Endometrial microvascular endothelial cells (primary cell): ENCODE measurements around the gene B4GALT3. TPM values are rescaled to one million over a fixed set of nuclear protein-coding genes. Genes with fewer than 3 reads are reported as not detected.

Source experiments
- in situ Hi-C: cut with HindIII; loops from 2 replicates; pipeline ENCODE4 v1.10.0; 2017; ENCODE audit warnings: low sequenced_read_pairs, low pct_unique_long_range_greater_than_20kb; ENCODE audit errors: inconsistent ontology term
- total RNA-seq: library from RNA; depleted of rRNA; stranded (reverse); fragments of >200 nt; gene quantifications from one replicate; pipeline ENCODE4 v1.2.3, GENCODE V29; 2015; ENCODE audit errors: inconsistent ontology term

The B4GALT3 gene
- total RNA-seq, 1 donor from 2014 or later: 46.3 TPM

DNA sequence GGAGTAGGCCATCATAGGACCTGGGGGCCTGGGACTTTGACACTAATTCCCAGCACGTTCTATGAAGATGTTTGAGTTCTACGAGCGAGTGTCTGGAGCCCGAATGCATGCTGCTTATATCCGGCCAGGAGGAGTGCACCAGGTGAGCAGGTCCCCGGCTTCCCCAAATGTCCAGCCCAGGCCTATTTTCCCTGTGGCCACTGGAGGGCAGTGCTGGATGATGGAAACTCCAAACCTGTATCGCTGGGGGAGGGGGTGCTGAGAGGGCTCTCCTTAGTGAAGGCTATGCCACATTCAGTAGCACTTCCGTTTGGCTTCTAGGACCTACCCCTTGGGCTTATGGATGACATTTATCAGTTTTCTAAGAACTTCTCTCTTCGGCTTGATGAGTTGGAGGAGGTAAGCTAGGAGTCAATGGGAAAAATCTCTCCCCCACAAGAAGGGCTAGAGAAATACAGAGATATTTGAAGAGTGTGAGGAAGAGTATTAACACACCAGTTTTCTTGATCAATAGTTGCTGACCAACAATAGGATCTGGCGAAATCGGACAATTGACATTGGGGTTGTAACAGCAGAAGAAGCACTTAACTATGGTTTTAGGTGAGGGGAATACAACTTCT lies 32.6 kb upstream of the B4GALT3 start:
- in situ Hi-C loops: loop anchor here (25.0 kb wide), 1 partner anchor 152 kb away; the partner anchor contains the start of gene CFAP126

GRCh38 chr1:161207173-161207572 lies 29.9 kb upstream of the B4GALT3 start:
- in situ Hi-C loops: loop anchor here (25.0 kb wide), 1 partner anchor 155 kb away; the partner anchor contains the start of gene CFAP126

DNA sequence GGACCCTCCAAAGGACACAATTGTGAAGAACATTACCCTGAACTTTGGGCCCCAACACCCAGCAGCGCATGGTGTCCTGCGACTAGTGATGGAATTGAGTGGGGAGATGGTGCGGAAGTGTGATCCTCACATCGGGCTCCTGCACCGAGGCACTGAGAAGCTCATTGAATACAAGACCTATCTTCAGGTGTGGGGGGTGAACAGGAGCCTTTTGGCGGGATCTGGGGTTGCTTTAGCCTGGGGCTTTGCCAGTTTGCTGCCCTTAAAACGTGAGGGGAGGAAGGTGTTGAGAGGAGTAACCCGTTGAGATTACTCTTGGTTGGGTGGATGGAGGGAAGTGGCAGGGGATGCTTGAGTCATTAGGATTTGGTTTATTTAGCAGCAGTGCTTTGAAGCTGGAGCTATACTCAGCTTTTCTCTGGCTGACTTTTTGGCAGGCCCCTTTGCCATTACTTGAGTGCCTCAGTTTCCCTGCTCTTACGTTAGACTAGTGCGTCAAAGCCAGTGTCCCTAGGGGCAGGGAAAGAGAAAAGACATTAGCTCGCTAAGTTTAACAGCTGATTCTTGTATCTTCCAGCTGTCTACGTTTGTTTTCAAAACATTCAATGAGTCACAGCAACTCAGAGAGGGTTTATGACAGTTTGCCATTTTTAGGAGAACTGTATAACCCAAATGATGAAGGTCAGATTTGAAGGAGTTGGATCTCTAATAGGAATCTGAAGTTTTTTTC lies 29.3 kb upstream of the B4GALT3 start:
- in situ Hi-C loops: loop anchor here (25.0 kb wide), 1 partner anchor 156 kb away; the partner anchor contains the start of gene CFAP126

- in situ Hi-C loops: loop anchor here (25.0 kb wide), 1 partner anchor 160 kb away; the partner anchor contains the start of gene CFAP126
These were observed 24.8 kb upstream of the B4GALT3 start, which contains the start of gene NDUFS2 for GRCh38 chr1:161201836-161202712. NDUFS2 (plus strand) TSS chr1:161202367; CDS start chr1:161202386, 19 bp downstream.

DNA sequence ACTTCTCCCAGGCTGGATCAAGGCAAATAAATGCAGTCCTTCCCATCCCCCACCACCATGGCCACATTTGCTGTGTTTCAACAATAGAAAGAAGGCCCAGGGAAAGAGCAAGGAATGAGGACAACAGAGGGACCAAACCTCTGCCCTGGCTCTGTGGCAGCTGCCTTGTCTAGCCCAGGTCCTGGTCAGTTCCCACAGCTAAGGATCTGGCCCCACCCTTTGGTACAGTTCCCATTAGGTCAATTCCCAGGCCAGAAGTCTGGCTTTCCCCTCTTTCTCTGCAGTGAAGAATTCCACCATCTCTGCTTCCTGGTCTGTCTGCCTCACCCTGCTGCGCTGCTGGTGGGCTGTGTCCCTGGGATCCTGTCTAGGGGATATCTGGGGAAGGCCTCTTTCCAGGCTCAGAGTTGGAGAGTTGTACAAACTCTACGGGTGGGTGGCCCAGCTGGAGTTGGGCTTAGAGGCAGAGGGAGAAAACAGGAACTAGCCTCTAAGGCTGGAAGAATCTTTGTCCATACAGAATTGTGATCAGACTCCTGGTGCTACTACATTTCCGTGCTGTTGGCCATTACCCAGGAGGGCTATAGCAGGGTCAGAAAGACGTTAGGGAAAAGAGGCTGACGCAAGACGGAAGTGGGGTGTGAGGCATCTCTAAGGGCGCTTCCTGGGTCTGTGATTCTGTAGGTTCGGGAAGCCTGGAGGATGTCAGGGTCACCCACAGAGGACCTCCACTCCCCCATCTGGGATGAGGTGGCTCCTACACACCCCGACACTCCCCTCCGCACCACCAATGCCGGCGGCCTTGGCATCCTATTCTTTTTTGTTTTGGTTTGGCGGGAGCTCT lies 23.9 kb upstream of the B4GALT3 start:
- in situ Hi-C loops: loop anchor here (25.0 kb wide), 1 partner anchor 161 kb away; the partner anchor contains the start of gene CFAP126

- in situ Hi-C loops: loop anchor here (25.0 kb wide), 1 partner anchor 162 kb away; the partner anchor contains the start of gene CFAP126
These were observed 23.2 kb upstream of the B4GALT3 start for GRCh38 chr1:161200421-161200991.

GRCh38 chr1:161199506-161200139 lies 22.3 kb upstream of the B4GALT3 start:
- in situ Hi-C loops: loop anchor here (25.0 kb wide), 1 partner anchor 163 kb away; the partner anchor contains the start of gene CFAP126

- in situ Hi-C loops: no loop called here
These were observed 21.7 kb upstream of the B4GALT3 start, which contains the start of gene ADAMTS4 for GRCh38 chr1:161198897-161199431. ADAMTS4 (minus strand) TSS chr1:161199054; CDS start chr1:161198627, 427 bp downstream.

GRCh38 chr1:161198194-161198896 lies 21.0 kb upstream of the B4GALT3 start:
- in situ Hi-C loops: no loop called here

GRCh38 chr1:161197560-161198193 lies 20.4 kb upstream of the B4GALT3 start:
- in situ Hi-C loops: no loop called here

DNA sequence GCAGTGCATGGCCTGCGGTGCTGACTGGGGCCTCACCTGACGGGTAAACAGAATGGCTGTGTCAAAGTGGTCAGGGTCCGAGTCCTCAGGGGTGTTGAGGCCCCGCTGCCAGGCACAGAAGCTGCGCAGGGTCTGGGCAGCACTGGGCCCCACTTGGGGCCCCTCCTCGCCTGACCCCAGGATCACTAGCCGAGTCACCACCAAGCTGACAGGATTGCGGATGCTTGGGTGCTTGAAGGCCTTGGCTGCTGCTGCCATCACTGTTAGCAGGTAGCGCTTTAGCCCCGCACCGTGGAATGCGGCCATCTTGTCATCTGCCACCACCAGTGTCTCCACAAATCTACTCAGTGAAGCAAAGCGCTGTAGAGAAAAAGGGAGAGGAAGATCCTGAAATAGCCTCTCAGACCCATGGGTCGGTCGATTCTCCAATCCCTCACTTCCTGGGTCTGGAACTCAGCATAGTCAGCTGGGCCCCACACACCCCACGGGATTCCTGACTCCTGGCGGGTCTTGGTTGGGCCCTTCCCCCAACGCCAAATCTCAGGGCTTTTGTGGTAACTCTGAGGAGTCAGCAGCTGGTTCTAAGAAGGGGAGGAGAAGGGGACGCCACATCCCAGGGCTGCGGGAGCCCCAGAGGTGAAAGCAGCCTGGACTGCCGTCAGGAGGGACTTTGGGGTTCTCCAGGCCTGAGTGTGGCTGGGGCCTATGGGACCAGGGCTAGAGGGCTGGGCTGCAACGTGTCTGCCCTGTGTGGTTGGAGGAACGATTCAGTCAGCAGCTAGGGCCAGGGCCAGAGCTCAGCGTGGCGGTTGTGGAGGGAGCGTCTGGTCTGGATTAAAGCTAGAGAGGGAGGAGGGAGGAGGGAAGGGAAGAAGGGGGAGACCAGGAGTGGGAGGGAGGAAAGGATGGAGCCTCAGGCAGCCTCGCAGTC lies 19.5 kb upstream of the B4GALT3 start:
- in situ Hi-C loops: no loop called here

DNA sequence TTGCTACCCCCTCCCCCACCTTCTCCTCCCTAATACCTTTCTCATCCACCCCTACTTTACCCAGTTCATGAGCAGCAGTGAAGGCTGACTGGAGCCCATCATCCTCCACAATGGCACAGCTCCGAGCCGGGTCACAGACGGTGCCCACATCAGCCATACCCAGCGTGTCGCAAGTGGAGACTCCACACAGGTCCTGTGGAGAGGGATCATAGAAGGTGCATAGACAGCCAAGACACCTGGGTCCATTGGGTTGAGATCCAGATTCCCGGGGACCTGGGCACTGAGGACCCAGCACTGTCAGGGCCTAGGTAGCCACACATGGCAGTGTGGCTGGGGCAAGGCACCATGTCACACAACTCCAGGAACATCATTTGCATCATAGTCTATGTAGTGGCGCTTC lies 18.8 kb upstream of the B4GALT3 start:
- in situ Hi-C loops: no loop called here

- in situ Hi-C loops: no loop called here
These were observed 17.9 kb upstream of the B4GALT3 start for GRCh38 chr1:161195171-161195570.

DNA sequence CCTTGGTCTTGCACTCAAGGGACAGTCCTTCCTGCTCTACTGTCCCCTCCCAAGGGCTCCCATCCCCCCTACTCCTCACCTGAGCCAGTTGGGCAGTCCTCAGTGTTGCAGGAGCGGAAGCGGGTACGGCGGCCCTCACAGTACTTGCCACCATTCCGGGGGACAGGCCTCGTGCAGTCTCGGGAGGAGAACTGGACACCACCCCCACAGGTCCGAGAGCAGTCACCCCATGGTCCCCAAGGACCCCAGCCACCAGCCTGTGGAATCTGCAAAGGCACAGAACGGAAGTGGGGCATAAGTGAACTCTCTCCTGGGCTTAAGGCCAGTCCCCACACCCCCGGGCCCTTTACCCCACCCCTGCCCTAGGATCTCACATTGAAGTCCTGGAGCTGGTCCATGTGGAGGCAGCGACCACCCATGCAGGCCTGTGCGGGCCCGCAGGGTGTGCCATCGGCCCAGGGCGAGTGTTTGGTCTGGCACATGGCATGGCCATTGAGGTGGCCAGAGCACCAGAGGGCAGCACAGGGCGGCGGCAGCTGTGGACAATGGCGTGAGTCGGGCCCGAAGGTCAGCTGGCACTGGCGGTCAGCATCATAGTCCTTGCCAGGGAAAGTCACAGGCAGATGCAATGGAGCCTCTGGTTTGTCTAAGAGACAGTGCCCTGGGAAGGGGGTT lies 16.4 kb upstream of the B4GALT3 start:
- in situ Hi-C loops: no loop called here
